Neural progenitor cell (in vitro differentiated cells): ENCODE data around the gene PRRX1.

Experiments used
- EZH2 ChIP-seq: fragments of 200-600 bp; sonication (generic); IDR thresholded peaks from 2 replicates; pipeline ENCODE4 v1.6.1; 2017; ENCODE audit warnings: antibody characterized with exemption, mild to moderate bottlenecking, moderate library complexity
- EZH2phosphoT487 ChIP-seq: fragments of 200-600 bp; sonication (generic); IDR thresholded peaks from 2 replicates; pipeline ENCODE4 v1.6.1; 2017; ENCODE audit warnings: antibody characterized with exemption
- TF ChIP-seq, protein P1 (sequence below): fragments of 200-600 bp; sonication (generic); IDR thresholded peaks from 2 replicates; pipeline ENCODE4 v1.5.1; 2017; ENCODE audit warnings: antibody characterized with exemption, mild to moderate bottlenecking

DNA sequence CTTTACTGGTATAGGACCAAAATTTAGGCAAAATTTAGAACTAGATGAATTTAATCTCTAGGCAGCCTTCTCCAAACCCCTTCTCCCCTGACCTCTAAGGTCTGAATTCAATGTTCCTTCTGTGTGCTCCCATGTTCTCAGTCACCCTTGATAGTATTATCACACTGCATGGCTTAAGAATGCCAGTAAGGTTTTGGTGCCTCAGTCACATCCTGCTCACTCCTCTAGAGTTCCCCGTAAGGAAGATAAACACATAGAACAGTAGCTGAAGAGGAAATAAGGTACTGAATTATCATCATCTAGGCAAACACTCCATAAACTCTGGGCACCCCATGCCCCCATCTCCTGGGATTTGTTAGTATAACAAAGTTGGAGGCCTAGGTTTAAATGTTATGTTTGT lies 18.2 kb downstream of the PRRX1 start:
- TF ChIP-seq, protein P1, sequence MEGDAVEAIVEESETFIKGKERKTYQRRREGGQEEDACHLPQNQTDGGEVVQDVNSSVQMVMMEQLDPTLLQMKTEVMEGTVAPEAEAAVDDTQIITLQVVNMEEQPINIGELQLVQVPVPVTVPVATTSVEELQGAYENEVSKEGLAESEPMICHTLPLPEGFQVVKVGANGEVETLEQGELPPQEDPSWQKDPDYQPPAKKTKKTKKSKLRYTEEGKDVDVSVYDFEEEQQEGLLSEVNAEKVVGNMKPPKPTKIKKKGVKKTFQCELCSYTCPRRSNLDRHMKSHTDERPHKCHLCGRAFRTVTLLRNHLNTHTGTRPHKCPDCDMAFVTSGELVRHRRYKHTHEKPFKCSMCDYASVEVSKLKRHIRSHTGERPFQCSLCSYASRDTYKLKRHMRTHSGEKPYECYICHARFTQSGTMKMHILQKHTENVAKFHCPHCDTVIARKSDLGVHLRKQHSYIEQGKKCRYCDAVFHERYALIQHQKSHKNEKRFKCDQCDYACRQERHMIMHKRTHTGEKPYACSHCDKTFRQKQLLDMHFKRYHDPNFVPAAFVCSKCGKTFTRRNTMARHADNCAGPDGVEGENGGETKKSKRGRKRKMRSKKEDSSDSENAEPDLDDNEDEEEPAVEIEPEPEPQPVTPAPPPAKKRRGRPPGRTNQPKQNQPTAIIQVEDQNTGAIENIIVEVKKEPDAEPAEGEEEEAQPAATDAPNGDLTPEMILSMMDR, result no peak
- TF ChIP-seq EZH2, result no peak
- TF ChIP-seq EZH2phosphoT487, result no peak
